H1 (cell line): ENCODE data around the gene TMED4. TPM values are rescaled to one million over a fixed set of nuclear protein-coding genes. Genes with fewer than 3 reads are reported as not detected.
A peak's percentile ranks its signal among the peaks of the same experiment; 100 is the strongest.

ENCODE experiments used
- CTCF ChIA-PET: fragments of 300-600 bp; sonication (Branson Sonifier 250); formaldehyde crosslinking; loops from one replicate; lab custom pipeline; 2021; ENCODE audit not compliant: partially characterized antibody; lab: Charles Lee
- POLR2A ChIA-PET: fragments of 300-600 bp; sonication (Branson Sonifier 250); formaldehyde crosslinking; loops from one replicate; lab custom pipeline; 2021; ENCODE audit warnings: inconsistent platforms; ENCODE audit not compliant: partially characterized antibody; lab: Charles Lee
- DNase-seq, 2 experiments: peaks; one replicate each; pipeline versions ENCODE4 v3.0.0 to v3.0.0-alpha.2; 2010 to 2022; ENCODE audit warnings: low spot score in 2 of 2, low read depth in 1 of 2, mixed read lengths in 1 of 2
- FAIRE-seq: peaks from 2 replicates; lab custom pipeline; 2011; peaks lifted over from hg19 to GRCh38; lab: Jason Lieb, UNC
- H2AFZ ChIP-seq: 2 replicates; pipeline ENCODE4 v1.8.1; 2012; ENCODE audit warnings: low read length, inconsistent platforms
- H2AK5ac ChIP-seq: 2 replicates; pipeline ENCODE4 v1.6.1; 2013; ENCODE audit warnings: low read depth, low read length
- H2BK120ac ChIP-seq: replicated peaks from 2 replicates; pipeline ENCODE3; 2013; ENCODE audit warnings: low read depth, low read length, inconsistent platforms
- H2BK12ac ChIP-seq: 2 replicates; pipeline ENCODE4 v1.6.1; 2013; ENCODE audit warnings: low read depth, low read length
- H2BK15ac ChIP-seq: 2 replicates; pipeline ENCODE4 v1.6.1; 2013; ENCODE audit warnings: low read length
- H2BK20ac ChIP-seq: 2 replicates; pipeline ENCODE4 v1.6.1; 2013; ENCODE audit warnings: low read length
- H2BK5ac ChIP-seq: 2 replicates; pipeline ENCODE4 v1.6.1; 2013; ENCODE audit warnings: low read depth, low read length
- H3K14ac ChIP-seq: 2 replicates; pipeline ENCODE4 v1.6.1; 2013; ENCODE audit warnings: inconsistent platforms; ENCODE audit not compliant: insufficient read length
- H3K18ac ChIP-seq: 2 replicates; pipeline ENCODE4 v1.6.1; 2013; ENCODE audit warnings: low read length; ENCODE audit errors: extremely low read depth
- H3K23ac ChIP-seq: 2 replicates; pipeline ENCODE4 v1.6.1; 2013; ENCODE audit warnings: inconsistent platforms; ENCODE audit not compliant: insufficient read length
- H3K23me2 ChIP-seq: 2 replicates; pipeline ENCODE4 v1.6.1; 2013; ENCODE audit warnings: low read depth, low read length
- H3K27ac ChIP-seq: 2 replicates; pipeline ENCODE4 v1.6.1; 2011; ENCODE audit warnings: low read depth, low read length, inconsistent platforms
- H3K27me3 ChIP-seq, 4 experiments: replicated peaks in 1 of 4; 1 replicate in 1 of 4; 2 replicates in 3 of 4; pipeline versions ENCODE4 v1.6.1 to v1.8.1; 2011 to 2013; ENCODE audit warnings: low read length in 3 of 4, mild to moderate bottlenecking in 3 of 4, inconsistent platforms in 2 of 4, mixed read lengths in 2 of 4, moderate library complexity in 1 of 4; ENCODE audit not compliant: control insufficient read depth in 3 of 4, insufficient read depth in 3 of 4; ENCODE audit errors: extremely low read depth in 1 of 4
- H3K36me3 ChIP-seq, 4 experiments: 2 replicates each; pipeline versions ENCODE4 v1.6.1 to v1.8.1; 2011 to 2013; ENCODE audit warnings: mild to moderate bottlenecking in 4 of 4, low read length in 3 of 4, moderate library complexity in 2 of 4, control low read depth in 1 of 4, inconsistent platforms in 1 of 4; ENCODE audit not compliant: insufficient read depth in 4 of 4, control insufficient read depth in 2 of 4
- H3K4ac ChIP-seq: replicated peaks from 2 replicates; pipeline ENCODE3; 2013; ENCODE audit warnings: low read length, low read depth, mixed read lengths, inconsistent platforms; ENCODE audit not compliant: insufficient read length
- H3K4me1 ChIP-seq, 4 experiments: replicated peaks in 1 of 4; 1 replicate in 1 of 4; 2 replicates in 3 of 4; pipeline versions ENCODE4 v1.6.1 to v1.8.1; 2011 to 2013; ENCODE audit warnings: low read length in 3 of 4, inconsistent platforms in 2 of 4, mixed read lengths in 1 of 4; ENCODE audit not compliant: insufficient read depth in 4 of 4, control insufficient read depth in 3 of 4
- H3K4me2 ChIP-seq, 2 experiments: 2 replicates each; pipeline versions ENCODE4 v1.6.1 to v1.8.1; 2011 to 2013; ENCODE audit warnings: low read depth in 2 of 2, low read length in 2 of 2, control low read depth in 1 of 2, inconsistent platforms in 1 of 2, mild to moderate bottlenecking in 1 of 2; ENCODE audit not compliant: insufficient read depth in 1 of 2
- H3K4me3 ChIP-seq, 4 experiments: fragments of 200-600, 300-600 bp in 1 of 4; sonication (generic), shearing (Covaris generic), sonication (Bioruptor Twin) in 1 of 4; 2 replicates each; pipeline versions ENCODE4 v1.5.1 to v1.8.1; 2011 to 2016; ENCODE audit warnings: low read length in 4 of 4, low read depth in 3 of 4, control low read depth in 2 of 4, inconsistent platforms in 2 of 4, mild to moderate bottlenecking in 2 of 4, mixed read lengths in 1 of 4, moderate library complexity in 1 of 4; ENCODE audit not compliant: insufficient read depth in 2 of 4; ENCODE audit errors: extremely low read depth in 1 of 4
- H3K56ac ChIP-seq: replicated peaks from 2 replicates; pipeline ENCODE3; 2013; ENCODE audit warnings: low read depth, mild to moderate bottlenecking, mixed read lengths, low read length, inconsistent platforms; ENCODE audit not compliant: insufficient read length
- H3K79me1 ChIP-seq: 2 replicates; pipeline ENCODE4 v1.6.1; 2013; ENCODE audit warnings: low read depth, low read length, control low read depth
- H3K79me2 ChIP-seq, 2 experiments: 2 replicates each; pipeline versions ENCODE4 v1.6.1 to v1.8.1; 2012 to 2013; ENCODE audit warnings: low read length in 2 of 2, mild to moderate bottlenecking in 2 of 2, inconsistent platforms in 1 of 2; ENCODE audit not compliant: insufficient read depth in 2 of 2, control insufficient read depth in 1 of 2
- H3K9ac ChIP-seq, 4 experiments: replicated peaks in 1 of 4; 1 replicate in 1 of 4; 2 replicates in 3 of 4; pipeline versions ENCODE4 v1.6.1 to v1.8.1; 2011 to 2013; ENCODE audit warnings: low read depth in 3 of 4, low read length in 3 of 4, control low read depth in 2 of 4, mild to moderate bottlenecking in 2 of 4, moderate library complexity in 2 of 4, inconsistent platforms in 1 of 4; ENCODE audit errors: extremely low read depth in 1 of 4
- H3K9me3 ChIP-seq, 2 experiments: 2 replicates each; pipeline versions ENCODE4 v1.6.1 to v1.8.1; 2012 to 2013; ENCODE audit warnings: mild to moderate bottlenecking in 2 of 2, moderate library complexity in 2 of 2, control low read depth in 1 of 2, inconsistent platforms in 1 of 2, low read depth in 1 of 2, low read length in 1 of 2, mixed read lengths in 1 of 2; ENCODE audit not compliant: insufficient read depth in 2 of 2
- H4K20me1 ChIP-seq, 2 experiments: replicated peaks in 1 of 2; 2 replicates each; pipeline versions ENCODE3 to v1.8.1; 2011 to 2013; ENCODE audit warnings: inconsistent platforms in 2 of 2, low read length in 2 of 2, mild to moderate bottlenecking in 1 of 2; ENCODE audit not compliant: insufficient read depth in 2 of 2, control insufficient read depth in 1 of 2
- H4K5ac ChIP-seq: 2 replicates; pipeline ENCODE4 v1.6.1; 2013; ENCODE audit warnings: low read length, low read depth, mixed read lengths, inconsistent platforms; ENCODE audit not compliant: insufficient read length
- H4K8ac ChIP-seq: 2 replicates; pipeline ENCODE4 v1.8.0; 2013; ENCODE audit warnings: mild to moderate bottlenecking, moderate library complexity, low read length, inconsistent platforms; ENCODE audit not compliant: insufficient read depth; ENCODE audit errors: extremely low read depth
- H4K91ac ChIP-seq: replicated peaks from 2 replicates; pipeline ENCODE3; 2013; ENCODE audit warnings: low read length, mixed read lengths, inconsistent platforms; ENCODE audit not compliant: insufficient read length
- ATF2 ChIP-seq: IDR thresholded peaks from 2 replicates; pipeline ENCODE4 v1.6.1; 2012; ENCODE audit warnings: low read length, inconsistent platforms
- BACH1 ChIP-seq: IDR thresholded peaks from 2 replicates; pipeline ENCODE4 v1.6.1; 2012; ENCODE audit warnings: low read length, improper control_type of control experiment
- CHD1 ChIP-seq: IDR thresholded peaks from 2 replicates; pipeline ENCODE4 v1.6.1; 2012; ENCODE audit warnings: low read depth, low read length, improper control_type of control experiment
- GABPA ChIP-seq: IDR thresholded peaks from 2 replicates; pipeline ENCODE4 v1.6.1; 2011; ENCODE audit warnings: mild to moderate bottlenecking, low read length, moderate library complexity, borderline replicate concordance; ENCODE audit not compliant: insufficient read depth
- KDM5A ChIP-seq: fragments of 200-600 bp; IDR thresholded peaks from 2 replicates; pipeline ENCODE4 v1.7.1; 2012; ENCODE audit warnings: mild to moderate bottlenecking, low read length, inconsistent platforms, mixed read lengths
- POLR2AphosphoS5 ChIP-seq: IDR thresholded peaks from 2 replicates; pipeline ENCODE4 v1.6.1; 2011; ENCODE audit warnings: low read depth, low read length
- RFX5 ChIP-seq: IDR thresholded peaks from 2 replicates; pipeline ENCODE4 v1.6.1; 2011; ENCODE audit warnings: low read depth, low read length, improper control_type of control experiment, borderline replicate concordance
- SAP30 ChIP-seq: fragments of 300-600 bp; sonication (generic); IDR thresholded peaks from 2 replicates; pipeline ENCODE4 v1.7.1; 2012; ENCODE audit warnings: low read length, moderate library complexity, mild to moderate bottlenecking, inconsistent platforms; ENCODE audit not compliant: insufficient read depth, insufficient replicate concordance
- SUZ12 ChIP-seq: fragments of 200-600 bp; sonication (generic); IDR thresholded peaks from 2 replicates; pipeline ENCODE4 v1.6.1; 2012; ENCODE audit warnings: mild to moderate bottlenecking, inconsistent platforms, low read length, moderate library complexity, mixed read lengths
- TAF1 ChIP-seq: IDR thresholded peaks from 2 replicates; pipeline ENCODE4 v1.6.1; 2011; ENCODE audit warnings: mild to moderate bottlenecking, low read depth, low read length
- ZNF274 ChIP-seq: IDR thresholded peaks from 2 replicates; pipeline ENCODE4 v1.7.0; 2012; ENCODE audit warnings: low read length, borderline replicate concordance; ENCODE audit errors: extremely low read depth
- WGBS, 2 experiments: shearing (Covaris generic) in 1 of 2; methylation state at CpG; one replicate each; pipeline versions ENCODE4 v1.1.6 to v1.1.7; 2013 to 2015; ENCODE audit warnings: low lambda C conversion rate in 2 of 2, mixed read lengths in 2 of 2, inconsistent platforms in 1 of 2, low coverage in 1 of 2, missing lambda C conversion rate in 1 of 2; ENCODE audit not compliant: insufficient replicate concordance in 2 of 2, insufficient coverage in 1 of 2, insufficient read length in 1 of 2; ENCODE audit errors: extremely low coverage in 1 of 2, missing lambda C conversion rate in 1 of 2; 5-methylcytosine and 5-hydroxymethylcytosine counted together
- polyA plus RNA-seq, 7 experiments: library from polyadenylated mRNA; depleted of rRNA in 3 of 7; stranded (reverse) in 5 of 7; unstranded in 2 of 7; fragments of >200 nt in 5 of 7; fragments of 200-250 nt in 2 of 7; gene quantifications; 1 replicate in 5 of 7; 2 replicates in 1 of 7; 4 replicates in 1 of 7; pipeline versions ENCODE4 v1.2.1 to v1.2.3, GENCODE V29; 2011 to 2013; ENCODE audit warnings: missing spikeins in 2 of 7, mixed read lengths in 2 of 7
- total RNA-seq: library from RNA; stranded (reverse); fragmentation: NEBNext Ultra II Directional; extraction: Animal tissue kit (Norgen Biotek cat#: 25700); gene quantifications from 2 replicates; pipeline ENCODE4 v1.2.1, GENCODE V29; 2021

Gene TMED4
- total and polyA plus RNA-seq, 2 of the 8 experiments (the other 6 are each of a cell fraction or from before 2014, with no cell fraction given): 44.9 to 76.7 TPM

- CTCF ChIA-PET: no interaction called here
- no peak overlapping the region for H3K23ac ChIP-seq
- H4K20me1 ChIP-seq: peaks cover 3 to 9% of the 10 kb centered on the region in 2 experiments
- H4K5ac ChIP-seq: no peak overlapping the region
- no peak overlapping the region for H2BK12ac ChIP-seq
- no peak for FAIRE-seq
- H3K36me3 ChIP-seq: peaks cover 0 to 11% (median 0%) of the 10 kb centered on the region in 4 experiments; a peak in 2 of 8 replicates
- H3K4ac ChIP-seq: no peak overlapping the region
- H3K4me2 ChIP-seq: peak overlapping the region; percentile 4 to 52; a peak in 2 of 4 replicates
- peaks cover 3 to 14% (median 12%) of the 10 kb centered on the region in 4 experiments for H3K4me1 ChIP-seq
- H3K4me3 ChIP-seq: no peak overlapping the region
- no peak overlapping the region for H2AFZ ChIP-seq
- H4K91ac ChIP-seq: no peak overlapping the region
- H2BK5ac ChIP-seq: no peak overlapping the region
- no peak overlapping the region for H2AK5ac ChIP-seq
- no peaks in the 10 kb centered on the region; the same call in 1 of the 2 replicates for H3K23me2 ChIP-seq
- H3K27ac ChIP-seq: no peak overlapping the region
- H3K9ac ChIP-seq: no peak overlapping the region
- WGBS, 2 experiments: 87% methylated on average over 11 of the region's 11 CpGs; no CpG with 5 or more reads in 1 of the 2 experiments
- no peaks in the 10 kb centered on the region for H3K27me3 ChIP-seq
- H3K14ac ChIP-seq: no peak overlapping the region
- peaks cover 4% of the 10 kb centered on the region in 2 experiments; a peak in 1 of 4 replicates for H3K79me2 ChIP-seq
- H3K9me3 ChIP-seq: no peaks in the 10 kb centered on the region
- POLR2A ChIA-PET: interaction anchor here (0.6 to 2.2 kb wide), 6 partner anchors 8 to 168 kb away, joined by 3 to 9 read pairs (median 4); no protein-coding TSS in a partner anchor
- H2BK20ac ChIP-seq: no peak overlapping the region
- H2BK120ac ChIP-seq: no peak overlapping the region
- peaks cover 12% of the 10 kb centered on the region for H3K79me1 ChIP-seq
- 0 out of 2 replicates have a peak overlapping the region, but pooled peaks have one; percentile 54 for H4K8ac ChIP-seq
- no peak overlapping the region for H3K56ac ChIP-seq
- H3K18ac ChIP-seq: no peak overlapping the region
- H2BK15ac ChIP-seq: no peak overlapping the region
- DNase-seq: no peak
- TF ChIP-seq BACH1: no peak
- no peak for TF ChIP-seq POLR2AphosphoS5
- TF ChIP-seq GABPA: no peak
- TF ChIP-seq SAP30: no peak
- no peak for TF ChIP-seq ATF2
- no peak for TF ChIP-seq SUZ12
- TF ChIP-seq ZNF274: no peak
- TF ChIP-seq TAF1: no peak
- no peak for TF ChIP-seq KDM5A
- no peak for TF ChIP-seq RFX5
- no peak for TF ChIP-seq CHD1
Observed at GRCh38 chr7:44630792-44631457, 48.9 kb upstream of the TMED4 start.
